IgD-negative memory B cell (primary cell): Measurements from ENCODE around the gene PACSIN1. TPM values are rescaled to one million over a fixed set of nuclear protein-coding genes. Genes with fewer than 3 reads are reported as not detected.

Experiments
- H3K27ac Mint-ChIP-seq, 3 donors: one replicate each; pipeline ENCODE4 v1.8.0; 2020 to 2022; ENCODE audit warnings: mild to moderate bottlenecking in 3 of 3, mixed read lengths in 3 of 3, moderate library complexity in 1 of 3
- H3K27me3 Mint-ChIP-seq: one replicate; pipeline ENCODE4 v1.8.0; 2021; ENCODE audit warnings: mixed read lengths
- H3K36me3 Mint-ChIP-seq: one replicate; pipeline ENCODE4 v1.8.0; 2020; ENCODE audit warnings: mild to moderate bottlenecking, mixed read lengths
- H3K4me1 Mint-ChIP-seq, 3 donors: one replicate each; pipeline ENCODE4 v1.8.0; 2020 to 2022; ENCODE audit warnings: mixed read lengths in 3 of 3, mild to moderate bottlenecking in 1 of 3
- H3K4me3 Mint-ChIP-seq, 4 donors: one replicate each; pipeline ENCODE4 v1.8.0; 2020 to 2022; ENCODE audit warnings: mild to moderate bottlenecking in 4 of 4, mixed read lengths in 4 of 4, moderate library complexity in 3 of 4
- H3K9me3 Mint-ChIP-seq, 3 donors: one replicate each; pipeline ENCODE4 v1.8.0; 2020 to 2021; ENCODE audit warnings: mixed read lengths in 3 of 3, mild to moderate bottlenecking in 1 of 3
- polyA plus RNA-seq: library from polyadenylated mRNA; unstranded; fragments of 300-500 nt; fragmentation: Illumina TruSeq; gene quantifications from one replicate; pipeline ENCODE4 v1.2.3, GENCODE V29; 2021

The PACSIN1 gene
- polyA plus RNA-seq, 1 donor from 2014 or later = not detected

GRCh38 chr6:34510299-34510698 lies 44.4 kb downstream of the PACSIN1 start:
- H3K27ac Mint-ChIP-seq = no peak overlapping the region
- H3K36me3 Mint-ChIP-seq = peaks cover 9% of the 10 kb centered on the region
- peaks cover 3% of the 10 kb centered on the region for H3K27me3 Mint-ChIP-seq
- peaks cover 0 to 10% (median 0%) of the 10 kb centered on the region in 3 donors for H3K9me3 Mint-ChIP-seq
- peak overlapping the region in 1 of 4 donors; percentile 12 for H3K4me3 Mint-ChIP-seq
- peaks cover 0 to 1% (median 0%) of the 10 kb centered on the region in 3 donors for H3K4me1 Mint-ChIP-seq

- no peak overlapping the region for H3K4me3 Mint-ChIP-seq
- peaks cover 0 to 10% (median 0%) of the 10 kb centered on the region in 3 donors for H3K9me3 Mint-ChIP-seq
- H3K27ac Mint-ChIP-seq = peak overlapping the region in 1 of 3 donors; percentile 71
- H3K27me3 Mint-ChIP-seq = peaks cover 3% of the 10 kb centered on the region
- H3K36me3 Mint-ChIP-seq = peaks cover 9% of the 10 kb centered on the region
- peaks cover 0 to 1% (median 0%) of the 10 kb centered on the region in 3 donors for H3K4me1 Mint-ChIP-seq
These were observed 45.5 kb downstream of the PACSIN1 start for GRCh38 chr6:34511214-34511914.

- Mint-ChIP-seq H3K4me1 (peaks cover 0 to 1% (median 0%) of the 10 kb centered on the region in 3 donors), H3K36me3 (peaks cover 9% of the 10 kb centered on the region), H3K4me3 (no peak overlapping the region), H3K9me3 (peaks cover 0 to 10% (median 0%) of the 10 kb centered on the region in 3 donors), H3K27ac (peak overlapping the region in 1 of 3 donors; percentile 71), H3K27me3 (peaks cover 3% of the 10 kb centered on the region)
These were observed 46.2 kb downstream of the PACSIN1 start for GRCh38 chr6:34511915-34512737.

GRCh38 chr6:34512738-34513115 lies 46.9 kb downstream of the PACSIN1 start:
- peaks cover 3% of the 10 kb centered on the region for H3K27me3 Mint-ChIP-seq
- peaks cover 0 to 10% (median 0%) of the 10 kb centered on the region in 3 donors for H3K9me3 Mint-ChIP-seq
- H3K27ac Mint-ChIP-seq = peak overlapping the region in 1 of 3 donors; percentile 14
- H3K4me1 Mint-ChIP-seq = peaks cover 0 to 1% (median 0%) of the 10 kb centered on the region in 3 donors
- H3K4me3 Mint-ChIP-seq = no peak overlapping the region
- H3K36me3 Mint-ChIP-seq = peaks cover 9% of the 10 kb centered on the region

- Mint-ChIP-seq H3K36me3 (peaks cover 9% of the 10 kb centered on the region), H3K9me3 (peaks cover 0 to 10% (median 0%) of the 10 kb centered on the region in 3 donors)
These were observed 47.8 kb downstream of the PACSIN1 start for GRCh38 chr6:34513646-34514045.

GRCh38 chr6:34514112-34514511 lies 48.2 kb downstream of the PACSIN1 start:
- H3K4me3 Mint-ChIP-seq = no peak overlapping the region
- H3K4me1 Mint-ChIP-seq = peaks cover 0 to 1% (median 0%) of the 10 kb centered on the region in 3 donors
- peaks cover 8% of the 10 kb centered on the region for H3K36me3 Mint-ChIP-seq
- no peak overlapping the region for H3K27ac Mint-ChIP-seq
- peaks cover 3% of the 10 kb centered on the region for H3K27me3 Mint-ChIP-seq
- H3K9me3 Mint-ChIP-seq = peaks cover 0 to 9% (median 0%) of the 10 kb centered on the region in 3 donors

More at GRCh38 chr6:34513646-34514045, 47.8 kb downstream of the PACSIN1 start:
- H3K4me3 Mint-ChIP-seq = no peak overlapping the region
- H3K27me3 Mint-ChIP-seq = peaks cover 3% of the 10 kb centered on the region
- peaks cover 0 to 1% (median 0%) of the 10 kb centered on the region in 3 donors for H3K4me1 Mint-ChIP-seq
- no peak overlapping the region for H3K27ac Mint-ChIP-seq

GRCh38 chr6:34514593-34515472 lies 49.0 kb downstream of the PACSIN1 start:
- H3K4me1 Mint-ChIP-seq = peaks cover 0 to 1% (median 0%) of the 10 kb centered on the region in 3 donors
- no peak overlapping the region for H3K4me3 Mint-ChIP-seq
- H3K27me3 Mint-ChIP-seq = peaks cover 3% of the 10 kb centered on the region
- H3K27ac Mint-ChIP-seq = no peak overlapping the region
- H3K9me3 Mint-ChIP-seq = peaks cover 0 to 7% (median 0%) of the 10 kb centered on the region in 3 donors
- H3K36me3 Mint-ChIP-seq = peaks cover 7% of the 10 kb centered on the region

GRCh38 chr6:34515473-34516387 lies 49.9 kb downstream of the PACSIN1 start:
- no peaks in the 10 kb centered on the region for H3K9me3 Mint-ChIP-seq
- H3K4me3 Mint-ChIP-seq = no peak overlapping the region
- H3K27ac Mint-ChIP-seq = no peak overlapping the region
- no peaks in the 10 kb centered on the region for H3K4me1 Mint-ChIP-seq
- peaks cover 3% of the 10 kb centered on the region for H3K27me3 Mint-ChIP-seq
- H3K36me3 Mint-ChIP-seq = peaks cover 2% of the 10 kb centered on the region

GRCh38 chr6:34516391-34517324 lies 50.8 kb downstream of the PACSIN1 start:
- no peak overlapping the region for H3K27ac Mint-ChIP-seq
- no peaks in the 10 kb centered on the region for H3K9me3 Mint-ChIP-seq
- H3K4me3 Mint-ChIP-seq = peak overlapping the region in 1 of 4 donors; percentile 72
- H3K27me3 Mint-ChIP-seq = peaks cover 1% of the 10 kb centered on the region
- H3K4me1 Mint-ChIP-seq = no peaks in the 10 kb centered on the region
- no peaks in the 10 kb centered on the region for H3K36me3 Mint-ChIP-seq

GRCh38 chr6:34517461-34517881 lies 51.6 kb downstream of the PACSIN1 start:
- Mint-ChIP-seq H3K4me3 (no peak overlapping the region), H3K9me3 (no peaks in the 10 kb centered on the region), H3K36me3 (no peaks in the 10 kb centered on the region), H3K27me3 (peaks cover 1% of the 10 kb centered on the region), H3K27ac (no peak overlapping the region), H3K4me1 (no peaks in the 10 kb centered on the region)

GRCh38 chr6:34517966-34518365 lies 52.1 kb downstream of the PACSIN1 start:
- H3K4me1 Mint-ChIP-seq = no peaks in the 10 kb centered on the region
- no peak overlapping the region for H3K4me3 Mint-ChIP-seq
- H3K9me3 Mint-ChIP-seq = no peaks in the 10 kb centered on the region
- peaks cover 1% of the 10 kb centered on the region for H3K27me3 Mint-ChIP-seq
- no peak overlapping the region for H3K27ac Mint-ChIP-seq
- no peaks in the 10 kb centered on the region for H3K36me3 Mint-ChIP-seq

GRCh38 chr6:34518669-34519365 lies 52.9 kb downstream of the PACSIN1 start:
- Mint-ChIP-seq H3K36me3 (no peaks in the 10 kb centered on the region), H3K27ac (no peak overlapping the region), H3K27me3 (peaks cover 1% of the 10 kb centered on the region), H3K4me3 (no peak overlapping the region), H3K9me3 (no peaks in the 10 kb centered on the region), H3K4me1 (no peaks in the 10 kb centered on the region)
